ENCODE measurements around the gene PLPP1. TPM values are rescaled to one million over a fixed set of nuclear protein-coding genes. Genes with fewer than 3 reads are reported as not detected.

PLPP1 gene
- total and polyA plus RNA-seq, 2 experiments from 2014 or later = 39.1 to 97.1 TPM

GRCh38 chr5:55470282-55470681 lies 64.5 kb downstream of the PLPP1 start:
- ATAC-seq (no peak), DNase-seq (ENCODE audit: low spot score) (no peak)
- H3K4me3 Mint-ChIP-seq = no peak overlapping the region
- no peak overlapping the region for H3K27ac ChIP-seq (ENCODE audit: low read depth)
- no peak overlapping the region for H3K27ac Mint-ChIP-seq
- H3K9me2 ChIP-seq (ENCODE audit: insufficient read depth) = no peaks in the 10 kb centered on the region
- no peaks in the 10 kb centered on the region for H3K27me3 Mint-ChIP-seq (ENCODE audit: insufficient read depth, low read depth, poor library complexity)
- no peaks in the 10 kb centered on the region for H3K9me3 Mint-ChIP-seq
- no peaks in the 10 kb centered on the region for H3K36me3 ChIP-seq (ENCODE audit: insufficient read depth)
- no peak overlapping the region for H2AFZ ChIP-seq
- TF ChIP-seq POLR2AphosphoS5 (IDR thresholded peaks at IDR 0.05; ENCODE audit: low read depth) (no peak), EZH2 (IDR thresholded peaks at IDR 0.05; ENCODE audit: low read depth, unreplicated experiment) (no peak), REST (IDR thresholded peaks at IDR 0.05; ENCODE audit: unreplicated experiment) (no peak), NANOG (IDR thresholded peaks at IDR 0.05; ENCODE audit: borderline replicate concordance) (no peak), ZNF114 (CRISPR knock-in tag; IDR thresholded peaks at IDR 0.05) (no peak), JUNB (IDR thresholded peaks at IDR 0.05; ENCODE audit: unreplicated experiment) (no peak), CREB1 (CRISPR knock-in tag; IDR thresholded peaks at IDR 0.05; ENCODE audit: low read depth) (no peak), ETS1 (IDR thresholded peaks at IDR 0.05) (no peak), STAT1 (IDR thresholded peaks at IDR 0.05; ENCODE audit: unreplicated experiment) (no peak), ZNF462 (CRISPR knock-in tag; IDR thresholded peaks at IDR 0.05) (no peak), ZNF331 (CRISPR knock-in tag; IDR thresholded peaks at IDR 0.05; ENCODE audit: low read depth) (no peak), EZH2phosphoT487 (IDR thresholded peaks at IDR 0.05; ENCODE audit: unreplicated experiment) (no peak), CTCF (conservative IDR thresholded peaks at IDR 0.05; ENCODE audit: low read depth in 2 of 2) (no peak)
- no peak overlapping the region for H3K4me3 ChIP-seq
- no peak overlapping the region for H3K4me2 ChIP-seq
- H4K20me1 ChIP-seq (replicated peaks; ENCODE audit: insufficient read depth) = no peaks in the 10 kb centered on the region
- peaks cover 74% of the 10 kb centered on the region for H3K79me2 ChIP-seq (replicated peaks; ENCODE audit: insufficient read depth)
- H3K27me3 ChIP-seq (ENCODE audit: insufficient read depth) = no peaks in the 10 kb centered on the region
- H3F3A ChIP-seq (replicated peaks; ENCODE audit: low read depth) = no peaks in the 10 kb centered on the region
- H3K4me1 ChIP-seq (ENCODE audit: insufficient read depth) = 0 out of 2 replicates have a peak, but pooled peaks cover 11% of the 10 kb centered on the region
- peaks cover 13% of the 10 kb centered on the region for H3K4me1 Mint-ChIP-seq
- peaks cover 17% of the 10 kb centered on the region; the same call in 2 of the 3 replicates for H3K36me3 Mint-ChIP-seq (ENCODE audit: low read depth)
